Mucosa of descending colon (tissue), 3 donors: ENCODE data around the gene IGSF9B. TPM values are rescaled to one million over a fixed set of nuclear protein-coding genes. Genes with fewer than 3 reads are reported as not detected.

Experiments used
- ATAC-seq: fragments of 200-7000 bp; cut with Tn5 transposase; one replicate; pipeline ENCODE4 v1.9.1; 2020; ENCODE audit warnings: mild to moderate bottlenecking, moderate library complexity
- DNase-seq, 3 donors: peaks; one replicate each; pipeline ENCODE4 v3.0.0-alpha.2; 2020
- H3K36me3 ChIP-seq: fragments of 200-600 bp; one replicate; pipeline ENCODE4 v1.8.0; 2021; ENCODE audit warnings: low read depth, mild to moderate bottlenecking
- H3K4me1 ChIP-seq: fragments of 200-600 bp; one replicate; pipeline ENCODE4 v1.8.0; 2021; ENCODE audit warnings: low read depth, mild to moderate bottlenecking
- H3K4me3 ChIP-seq: fragments of 200-600 bp; one replicate; pipeline ENCODE4 v1.8.0; 2021; ENCODE audit warnings: mild to moderate bottlenecking
- H3K9me3 ChIP-seq: fragments of 200-600 bp; one replicate; pipeline ENCODE4 v1.8.0; 2021; ENCODE audit warnings: mild to moderate bottlenecking
- CTCF ChIP-seq: fragments of 200-600 bp; IDR thresholded peaks from one replicate; pipeline ENCODE4 v1.8.0; 2022; ENCODE audit warnings: antibody characterized with exemption, mild to moderate bottlenecking
- intact Hi-C, 2 donors: fragments of 100-400 bp; cut with DNase I in 1 of 2; cut with micrococcal nuclease in 1 of 2; formaldehyde crosslinking; loops; one replicate each; pipeline versions ENCODE4 v1.11.0 to v1.11.1; 2022; cut with DNase I, micrococcal nuclease
- total RNA-seq, 3 donors: library from RNA; stranded (reverse); fragmentation: NEBNext Ultra II Directional in 2 of 3; extraction: Animal tissue kit (Norgen Biotek cat#: 25700) in 2 of 3; gene quantifications; one replicate each; pipeline versions ENCODE4 v1.2.1 to v1.2.4, GENCODE V29; 2021 to 2023
- donor health status: DM: no; HTN: no; CAD: no; lungs with moderate emphysema.
- donor health status: DM: no; HTN: no; CAD: no.
- donor health status: DM: no; HTN: yes; CAD: no.

IGSF9B gene
- total RNA-seq, 3 donors from 2014 or later: 5.2 to 42.6 (median 5.8) TPM

- TF ChIP-seq CTCF: no peak
- ATAC-seq (no peak), DNase-seq (no peak)
- H3K4me1 ChIP-seq: peaks cover 15% of the 10 kb centered on the region
- no peaks in the 10 kb centered on the region for H3K9me3 ChIP-seq
- intact Hi-C loops: no loop called here
- H3K4me3 ChIP-seq: no peak overlapping the region
- H3K36me3 ChIP-seq: no peaks in the 10 kb centered on the region
Measured at GRCh38 chr11:133952199-133953190, 4.3 kb downstream of the IGSF9B start.

- peaks cover 9% of the 10 kb centered on the region for H3K4me1 ChIP-seq
- H3K9me3 ChIP-seq: no peaks in the 10 kb centered on the region
- no peak for ATAC-seq
- TF ChIP-seq CTCF: no peak
- intact Hi-C loops: no loop called here
- H3K36me3 ChIP-seq: no peaks in the 10 kb centered on the region
- no peak for DNase-seq
- H3K4me3 ChIP-seq: no peak overlapping the region
Measured at GRCh38 chr11:133951327-133952198, 5.2 kb downstream of the IGSF9B start.

DNA sequence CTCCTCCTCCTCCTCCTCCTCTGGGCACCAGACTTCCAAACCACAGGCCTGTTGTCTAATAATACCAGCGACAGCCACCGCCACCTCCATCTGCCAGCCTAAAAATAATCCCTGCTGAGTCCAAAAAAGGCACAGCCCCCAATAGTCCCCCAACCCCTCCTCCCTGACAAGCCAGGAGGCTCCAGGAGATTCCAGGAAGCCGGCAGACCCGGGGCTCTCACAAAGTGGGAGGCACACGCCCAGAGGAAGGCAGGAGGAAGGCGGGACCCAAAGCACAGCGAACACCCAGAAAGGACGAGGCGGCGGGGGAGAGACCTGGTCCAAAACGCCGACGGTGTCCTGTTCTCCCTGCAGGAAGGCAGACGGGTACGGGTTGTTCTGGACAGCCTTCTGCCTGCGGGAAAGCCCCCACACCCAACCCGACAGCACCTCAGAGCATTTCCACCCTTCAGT lies 5.9 kb downstream of the IGSF9B start:
- DNase-seq (no peak), ATAC-seq (no peak)
- Histone ChIP-seq H3K4me3 (no peak overlapping the region), H3K36me3 (no peaks in the 10 kb centered on the region), H3K4me1 (peaks cover 6% of the 10 kb centered on the region), H3K9me3 (no peaks in the 10 kb centered on the region)
- intact Hi-C loops: no loop called here
- no peak for TF ChIP-seq CTCF

GRCh38 chr11:133950421-133950820 lies 6.3 kb downstream of the IGSF9B start:
- no peak for DNase-seq
- no peak for ATAC-seq
- peaks cover 1% of the 10 kb centered on the region for H3K4me1 ChIP-seq

More at GRCh38 chr11:133950421-133950820, 6.3 kb downstream of the IGSF9B start:
- Histone ChIP-seq H3K36me3 (no peaks in the 10 kb centered on the region), H3K4me3 (no peak overlapping the region), H3K9me3 (no peaks in the 10 kb centered on the region)
- TF ChIP-seq CTCF: no peak
- intact Hi-C loops: no loop called here
